NCI-H187 (cell line): Measurements from ENCODE around the gene EVL.
"Not testable (repeated sequence)": the region's sequence is repeated elsewhere in the genome, so short reads cannot be mapped to it uniquely, and the experiment has no call there.

Source experiments
- DNase-seq, 2 experiments: peaks; one replicate each; lab custom pipeline; 2025; lab: John Stamatoyannopoulos, UW

EVL gene

DNA sequence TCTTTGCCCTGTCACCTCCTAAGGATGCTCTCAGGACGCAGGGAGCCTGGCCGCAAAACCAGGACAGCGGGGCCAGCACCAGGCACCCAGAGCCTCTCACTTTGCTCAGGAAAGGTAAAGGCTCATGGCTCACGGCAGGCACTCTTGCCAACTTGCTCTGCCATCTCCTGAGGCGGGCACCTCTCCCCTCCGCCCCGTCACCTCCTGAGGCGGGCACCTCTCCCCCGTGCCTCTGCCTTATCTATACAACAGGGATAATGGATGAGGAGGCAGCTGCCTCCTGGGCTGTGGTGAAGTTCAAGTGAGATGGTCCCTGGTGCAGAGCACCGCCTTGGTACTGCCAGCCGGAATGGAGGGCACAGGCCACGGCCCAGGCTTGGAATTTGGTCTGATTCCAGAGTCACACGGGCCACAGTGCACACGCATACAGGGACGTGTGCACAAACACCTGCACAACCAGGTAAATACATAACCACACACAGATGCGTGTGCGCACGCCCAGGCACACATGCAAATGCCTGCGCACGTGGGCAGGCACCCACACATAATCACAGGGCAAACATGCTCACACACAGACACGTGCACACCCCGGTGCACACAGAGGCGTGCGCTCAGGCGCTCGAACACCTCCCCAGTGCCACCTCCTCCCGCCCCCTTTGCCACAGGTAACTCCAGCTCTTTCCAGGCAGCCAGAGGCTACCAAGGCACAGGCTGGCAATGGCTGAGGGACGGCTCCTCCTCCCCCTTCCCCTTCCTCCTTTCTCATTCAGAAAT, 82.7 kb downstream of the EVL start:
- DNase-seq, result no peak

DNA sequence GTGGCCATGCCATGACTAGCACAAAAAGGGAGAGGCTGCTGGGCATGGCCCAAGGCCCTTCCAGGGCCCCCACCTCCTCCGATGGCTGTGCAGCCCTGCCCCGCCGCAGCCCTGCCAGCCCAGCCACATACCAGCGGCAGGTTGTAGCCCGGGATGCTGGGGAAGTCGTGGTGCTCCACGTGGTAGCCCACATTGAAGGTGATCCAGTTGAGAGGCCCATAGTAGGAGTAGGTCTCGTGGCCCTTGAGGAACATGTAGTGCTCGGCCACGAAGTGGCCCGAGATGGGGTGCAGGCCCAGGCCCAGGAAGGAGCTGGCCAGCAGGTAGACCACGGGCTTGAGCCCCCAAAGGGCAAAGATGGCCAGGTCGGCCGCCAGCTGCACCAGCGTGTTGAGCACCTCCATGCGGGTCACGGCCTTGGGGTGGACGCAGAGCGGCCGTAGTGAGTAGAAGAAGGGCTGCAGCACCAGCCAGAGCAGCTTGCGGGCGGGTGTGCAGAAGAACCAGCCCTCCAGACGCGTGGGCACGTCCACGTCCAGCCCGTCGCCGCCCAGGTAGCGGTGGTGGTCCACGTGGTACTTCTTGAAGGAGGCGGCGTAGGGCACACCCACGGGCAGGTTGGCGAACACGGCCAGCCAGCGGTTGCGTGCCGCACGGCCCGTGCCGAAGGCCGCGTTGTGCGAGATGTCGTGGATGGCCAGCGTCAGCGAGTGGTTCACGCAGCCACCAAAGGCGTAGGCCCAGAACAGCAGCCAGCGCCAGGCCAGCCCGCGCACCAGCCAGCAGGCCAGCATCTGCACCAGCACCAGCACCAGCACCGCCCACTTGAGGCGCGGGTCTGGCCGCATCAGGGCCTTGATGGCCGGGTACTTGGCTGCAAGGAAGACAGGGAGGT, 83.9 kb downstream of the EVL start:
- no peak for DNase-seq

- DNase-seq, result no peak
Observed at GRCh38 chr14:100149851-100150611, 84.8 kb downstream of the EVL start.

GRCh38 chr14:100150932-100151587, 85.8 kb downstream of the EVL start:
- DNase-seq, result no peak

DNA sequence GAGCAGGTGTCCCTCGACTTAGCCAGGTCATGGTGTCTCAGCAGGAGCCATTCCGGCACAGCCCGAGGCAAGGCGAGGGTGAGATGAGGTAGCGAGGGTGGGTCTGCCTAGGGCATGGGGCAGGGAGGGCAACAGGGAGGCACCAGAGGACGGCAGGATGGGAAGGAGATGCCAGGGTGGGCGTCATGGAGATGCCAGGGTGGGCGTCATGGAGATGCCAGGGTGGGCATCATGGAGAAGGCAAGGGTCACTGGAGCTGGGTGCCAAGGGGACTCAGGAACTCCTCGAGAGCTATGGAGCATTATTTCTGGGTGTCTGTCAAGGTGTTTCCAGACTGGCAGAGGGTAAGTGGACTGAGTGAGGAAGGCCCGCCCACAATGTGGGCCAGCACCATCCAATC, 86.9 kb downstream of the EVL start:
- DNase-seq, result no peak

GRCh38 chr14:100153560-100153959, 88.3 kb downstream of the EVL start:
- DNase-seq, result no peak

- no peak for DNase-seq
Observed at GRCh38 chr14:100155049-100155621, 89.9 kb downstream of the EVL start.

- no peak for DNase-seq
Observed at GRCh38 chr14:100155756-100156616, 90.8 kb downstream of the EVL start.

GRCh38 chr14:100156776-100157175, 91.6 kb downstream of the EVL start:
- DNase-seq, result no peak

- DNase-seq, result not testable (repeated sequence)
Observed at GRCh38 chr14:100157548-100158232, 92.5 kb downstream of the EVL start.

- no peak for DNase-seq
Observed at GRCh38 chr14:100158566-100159093, 93.4 kb downstream of the EVL start.

- peak; percentile 52 to 79 for DNase-seq
Observed at GRCh38 chr14:100159094-100159864, 94.1 kb downstream of the EVL start, which contains the start of gene DEGS2. Gene DEGS2, minus strand, starts transcription at chr14:100159645. Its CDS starts 58 bp downstream, at chr14:100159587.

GRCh38 chr14:100159865-100160533, 94.8 kb downstream of the EVL start:
- no peak for DNase-seq

DNA sequence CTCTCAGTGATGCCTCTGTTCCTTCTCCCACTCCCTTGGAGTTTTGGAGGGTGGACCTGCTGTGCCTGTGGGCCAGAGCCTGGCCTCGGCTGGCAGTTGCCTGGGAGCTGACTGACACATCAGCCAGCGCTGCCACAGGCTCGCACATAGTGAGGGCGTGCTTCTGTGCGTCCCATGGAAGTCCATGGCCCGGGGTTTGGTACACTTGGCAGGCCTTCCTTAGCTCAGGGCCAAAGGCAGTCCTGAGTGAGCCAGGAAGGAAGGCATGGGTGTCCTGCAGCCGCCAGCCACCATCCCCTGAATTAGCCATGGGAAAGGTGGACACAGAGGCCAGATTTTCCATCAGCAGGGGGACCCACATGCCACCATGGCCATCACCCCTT, 95.3 kb downstream of the EVL start:
- no peak for DNase-seq

- DNase-seq, result no peak
Observed at GRCh38 chr14:100165376-100165775, 100.2 kb downstream of the EVL start.

DNA sequence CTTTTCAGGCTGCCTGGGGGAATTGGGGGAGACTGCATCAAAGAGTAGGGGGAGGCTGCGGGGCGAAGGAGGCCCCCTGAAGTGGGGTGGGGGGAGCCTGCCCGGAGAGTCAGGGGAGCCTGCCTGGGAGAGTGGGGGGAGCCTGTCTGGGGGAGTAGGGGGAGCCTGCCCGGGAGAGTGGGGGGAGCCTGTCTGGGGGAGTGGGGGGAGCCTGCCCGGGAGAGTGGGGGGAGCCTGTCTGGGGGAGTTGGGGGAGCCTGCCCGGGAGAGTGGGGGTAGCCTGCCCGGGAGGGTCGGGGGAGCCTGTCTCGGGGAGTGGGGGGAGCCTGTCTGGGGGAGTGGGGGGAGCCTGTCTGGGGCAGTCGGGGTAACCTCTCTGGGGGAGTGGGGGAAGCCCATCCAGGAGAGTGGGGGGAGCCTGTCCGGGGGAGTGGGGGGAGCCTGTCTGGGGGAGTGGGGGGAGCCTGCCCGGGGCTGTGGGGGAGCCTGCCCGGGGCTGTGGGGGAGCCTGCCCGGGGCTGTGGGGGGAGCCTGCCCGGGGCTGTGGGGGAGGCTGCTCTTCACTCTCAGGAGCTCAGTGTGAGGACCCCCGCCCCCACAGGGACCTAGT, 100.7 kb downstream of the EVL start:
- no peak for DNase-seq

- no peak for DNase-seq
Observed at GRCh38 chr14:100168506-100168905, 103.3 kb downstream of the EVL start.

DNA sequence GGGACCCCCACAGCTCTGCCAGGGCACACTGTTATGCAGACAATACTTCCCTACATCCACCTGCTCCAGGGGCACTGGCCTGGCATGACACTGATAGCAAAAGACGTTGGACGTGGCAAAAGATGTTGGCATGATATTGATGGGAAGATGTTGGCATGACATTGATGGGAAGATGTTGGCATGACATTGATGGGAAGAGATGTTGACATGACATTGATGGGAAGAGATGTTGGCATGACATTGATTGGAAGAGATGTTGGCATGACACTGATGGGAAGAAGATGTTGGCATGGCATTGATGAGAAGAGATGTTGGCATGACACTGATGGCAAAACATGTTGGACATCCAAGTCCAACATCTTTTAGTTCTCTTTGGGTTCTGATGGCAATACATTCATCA, 105.7 kb downstream of the EVL start:
- DNase-seq, result no peak
